Fibroblast of lung (primary cell): ENCODE data around the gene MYH9. TPM values are rescaled to one million over a fixed set of nuclear protein-coding genes. Genes with fewer than 3 reads are reported as not detected.
A peak's percentile ranks its signal among the peaks of the same experiment; 100 is the strongest.

ENCODE experiments used
- DNase-seq, 2 donors: peaks; one replicate each; pipeline versions ENCODE4 v3.0.0 to v3.0.0-alpha.2; 2010; ENCODE audit warnings: low read depth in 2 of 2
- H2AFZ ChIP-seq: 2 replicates; pipeline ENCODE4 v1.5.1; 2012; ENCODE audit warnings: low read length, control low read depth, inconsistent platforms
- H3K27ac ChIP-seq: 2 replicates; pipeline ENCODE4 v1.5.1; 2011; ENCODE audit warnings: low read length, control low read depth; ENCODE audit not compliant: insufficient read depth
- H3K27me3 ChIP-seq: 2 replicates; pipeline ENCODE4 v1.5.1; 2011; ENCODE audit warnings: mild to moderate bottlenecking, low read length; ENCODE audit not compliant: control insufficient read depth, insufficient read depth
- H3K36me3 ChIP-seq: 2 replicates; pipeline ENCODE4 v1.5.1; 2011; ENCODE audit warnings: low read length; ENCODE audit not compliant: control insufficient read depth, insufficient read depth
- H3K4me1 ChIP-seq: 2 replicates; pipeline ENCODE4 v1.5.1; 2011; ENCODE audit warnings: low read length; ENCODE audit not compliant: control insufficient read depth, insufficient read depth; ENCODE audit errors: extremely low read depth
- H3K4me2 ChIP-seq: 2 replicates; pipeline ENCODE4 v1.5.1; 2011; ENCODE audit warnings: low read length, control low read depth; ENCODE audit not compliant: insufficient read depth; ENCODE audit errors: extremely low read depth
- H3K4me3 ChIP-seq, 4 experiments: fragments of 200-600 bp in 1 of 4; sonication (generic) in 1 of 4; replicated peaks in 1 of 4; 2 replicates each; pipeline ENCODE4 v1.5.1; 2011 to 2016; ENCODE audit warnings: low read length in 4 of 4, low read depth in 3 of 4, mild to moderate bottlenecking in 3 of 4, control low read depth in 2 of 4, inconsistent platforms in 1 of 4, mixed read lengths in 1 of 4; ENCODE audit not compliant: insufficient read depth in 1 of 4; ENCODE audit errors: control extremely low read depth in 1 of 4
- H3K79me2 ChIP-seq: 2 replicates; pipeline ENCODE4 v1.5.1; 2012; ENCODE audit warnings: mild to moderate bottlenecking, low read length, inconsistent platforms; ENCODE audit not compliant: control insufficient read depth, insufficient read depth
- H3K9ac ChIP-seq: 2 replicates; pipeline ENCODE4 v1.5.1; 2011; ENCODE audit warnings: mild to moderate bottlenecking, low read length, control low read depth; ENCODE audit not compliant: insufficient read depth
- H3K9me3 ChIP-seq: 2 replicates; pipeline ENCODE4 v1.5.1; 2012; ENCODE audit warnings: low read depth, low read length; ENCODE audit not compliant: control insufficient read depth, insufficient read depth
- H4K20me1 ChIP-seq: 2 replicates; pipeline ENCODE4 v1.5.1; 2011; ENCODE audit warnings: low read length; ENCODE audit not compliant: control insufficient read depth, insufficient read depth; ENCODE audit errors: extremely low read depth
- CTCF ChIP-seq, 2 donors: IDR thresholded peaks in 1 of 2; conservative IDR thresholded peaks in 1 of 2; 1 replicate in 1 of 2; 2 replicates in 1 of 2; pipeline ENCODE4 v1.5.1; 2011 to 2012; ENCODE audit warnings: low read length in 2 of 2, control low read depth in 1 of 2, inconsistent platforms in 1 of 2, low read depth in 1 of 2, mild to moderate bottlenecking in 1 of 2
- EZH2 ChIP-seq: IDR thresholded peaks from 2 replicates; pipeline ENCODE4 v1.5.1; 2012; ENCODE audit warnings: low read length, control low read depth, mild to moderate bottlenecking; ENCODE audit errors: missing control alignments
- polyA plus RNA-seq, 2 donors: library from polyadenylated mRNA; depleted of rRNA in 1 of 2; stranded (reverse) in 1 of 2; unstranded in 1 of 2; fragments of >200 nt; gene quantifications; 2 replicates each; pipeline ENCODE4 v1.2.1, GENCODE V29; 2011 to 2012; ENCODE audit warnings: missing spikeins in 1 of 2
- total RNA-seq: library from RNA; depleted of rRNA; stranded (reverse); fragments of >200 nt; gene quantifications from 2 replicates; pipeline ENCODE4 v1.2.1, GENCODE V29; 2014

Gene MYH9
- total and polyA plus RNA-seq, 2 donors (not counting 1 experiment from before 2014, with no cell fraction given) = 677 to 796 TPM

GRCh38 chr22:36355362-36355761, 32.4 kb downstream of the MYH9 start:
- H3K4me1 ChIP-seq = peaks cover 65% of the 10 kb centered on the region
- no peak for DNase-seq
- H3K9me3 ChIP-seq = no peaks in the 10 kb centered on the region
- H3K9ac ChIP-seq = peak overlapping the region; percentile 39
- peak overlapping the region; percentile 21 to 31 (median 26) for H3K4me3 ChIP-seq
- H3K27ac ChIP-seq = peak overlapping the region; percentile 93
- peaks cover 4% of the 10 kb centered on the region for H3K36me3 ChIP-seq
- H2AFZ ChIP-seq = no peak overlapping the region
- TF ChIP-seq CTCF (conservative IDR thresholded peaks at IDR 0.05 in 1 of 2, IDR thresholded peaks at IDR 0.05 in 1 of 2; ENCODE audit: low read depth in 1 of 2, low read length in 2 of 2) = no peak
- TF ChIP-seq EZH2 = no peak
- H3K4me2 ChIP-seq = peak overlapping the region; percentile 90
- peaks cover 3% of the 10 kb centered on the region for H4K20me1 ChIP-seq
- H3K79me2 ChIP-seq = peaks cover 97% of the 10 kb centered on the region
- no peaks in the 10 kb centered on the region for H3K27me3 ChIP-seq

- peaks cover 98% of the 10 kb centered on the region for H3K79me2 ChIP-seq
- H3K27ac ChIP-seq = peak overlapping the region; percentile 93
- H3K4me3 ChIP-seq = peak overlapping the region in 1 of 4 experiments; percentile 35
- H3K4me1 ChIP-seq = peaks cover 56% of the 10 kb centered on the region
- no peaks in the 10 kb centered on the region for H3K27me3 ChIP-seq
- no peak overlapping the region for H2AFZ ChIP-seq
- H4K20me1 ChIP-seq = peaks cover 5% of the 10 kb centered on the region
- H3K9me3 ChIP-seq = no peaks in the 10 kb centered on the region
- peak overlapping the region; percentile 28 for H3K4me2 ChIP-seq
- peaks cover 7% of the 10 kb centered on the region for H3K36me3 ChIP-seq
- peak; percentile 90 to 93 for DNase-seq
- TF ChIP-seq CTCF (conservative IDR thresholded peaks at IDR 0.05 in 1 of 2, IDR thresholded peaks at IDR 0.05 in 1 of 2; ENCODE audit: low read depth in 1 of 2, low read length in 2 of 2) (peak in 1 of 2 donors; percentile 5), EZH2 (no peak)
- H3K9ac ChIP-seq = peak overlapping the region; percentile 68
Measured at GRCh38 chr22:36352803-36353507, 34.8 kb downstream of the MYH9 start.

- Histone ChIP-seq H3K4me1 (peaks cover 50% of the 10 kb centered on the region), H4K20me1 (peaks cover 5% of the 10 kb centered on the region), H3K79me2 (peaks cover 96% of the 10 kb centered on the region), H3K4me2 (peak overlapping the region; percentile 75), H3K4me3 (peak overlapping the region in 3 of 4 experiments; percentile 7 to 35 (median 17)), H2AFZ (no peak overlapping the region), H3K27ac (peak overlapping the region; percentile 93), H3K9ac (peak overlapping the region; percentile 68), H3K9me3 (no peaks in the 10 kb centered on the region), H3K36me3 (peaks cover 10% of the 10 kb centered on the region), H3K27me3 (no peaks in the 10 kb centered on the region)
- TF ChIP-seq EZH2 = no peak
- no peak for TF ChIP-seq CTCF (conservative IDR thresholded peaks at IDR 0.05 in 1 of 2, IDR thresholded peaks at IDR 0.05 in 1 of 2; ENCODE audit: low read depth in 1 of 2, low read length in 2 of 2)
- DNase-seq = peak; percentile 59 to 77
Measured at GRCh38 chr22:36351921-36352802, 35.6 kb downstream of the MYH9 start.
